NCI-H128 (cell line): Measurements from ENCODE around the gene GIPR.

Source experiments
- DNase-seq: peaks from one replicate; lab custom pipeline; 2025; ENCODE audit not compliant: unreplicated experiment; lab: John Stamatoyannopoulos, UW

Gene GIPR

DNA sequence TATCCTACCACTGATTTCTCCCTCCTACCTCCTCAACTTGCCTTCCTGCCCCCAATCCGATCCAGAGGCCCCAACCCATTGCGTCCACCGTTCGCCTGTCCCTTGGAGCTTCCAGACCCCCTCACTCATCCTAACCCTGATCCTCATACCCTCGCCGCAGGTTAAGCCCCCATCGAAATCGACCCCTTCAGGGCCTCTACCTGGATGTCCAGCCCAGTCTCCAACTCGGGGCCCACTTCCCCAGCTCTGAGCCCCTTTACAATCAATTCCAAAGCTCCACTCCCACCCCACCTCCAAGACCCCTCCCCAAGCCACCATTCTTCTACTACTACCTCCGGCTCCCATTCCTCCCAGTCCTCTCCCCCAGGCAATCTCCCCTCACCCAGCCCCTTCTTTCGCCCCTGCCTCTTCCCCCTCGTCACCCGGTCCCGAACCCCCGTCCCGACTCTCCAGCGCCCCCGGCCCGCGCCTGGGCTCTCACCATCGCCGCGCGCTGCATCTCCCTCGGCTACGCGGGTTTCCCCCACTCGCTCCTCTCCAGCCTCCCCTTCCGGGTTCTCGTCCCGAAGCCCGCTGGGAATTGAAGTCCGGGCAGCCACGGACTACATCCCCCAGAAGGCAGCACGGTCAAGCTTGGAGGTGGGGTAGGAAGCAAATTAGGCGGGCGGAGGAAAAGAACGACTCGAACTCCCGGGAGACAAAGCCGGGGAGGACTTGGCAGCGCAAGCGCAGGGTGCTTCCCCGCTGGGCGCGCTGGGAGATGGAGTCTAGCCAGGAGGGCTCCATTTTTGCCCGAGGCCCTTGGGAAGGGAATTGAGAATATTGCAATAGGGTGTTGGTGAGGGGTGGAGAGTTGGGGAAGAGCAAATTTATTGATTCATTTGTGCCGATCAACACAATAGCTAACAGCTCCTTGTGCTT lies 62.6 kb downstream of the GIPR start, which contains the start of gene FBXO46:
Gene FBXO46 (minus strand): TSS at position 529 of the 921 bp plus-strand sequence. CDS start 17,401 bp downstream, outside the sequence.
- DNase-seq = peak; percentile 98
